DOHH2 (cell line): ENCODE measurements around the gene GAB3.

Source experiments
- CTCF ChIP-seq: fragments of 200-600 bp; sonication (generic); IDR thresholded peaks from one replicate; pipeline ENCODE4 v1.5.1; 2014; ENCODE audit warnings: antibody characterized with exemption, mild to moderate bottlenecking, low read depth, low read length; ENCODE audit not compliant: poor library complexity, severe bottlenecking
- EZH2phosphoT487 ChIP-seq: fragments of 200-600 bp; sonication (generic); IDR thresholded peaks from 2 replicates; pipeline ENCODE4 v1.6.1; 2017; ENCODE audit warnings: borderline replicate concordance, mild to moderate bottlenecking, antibody characterized with exemption, low read length, moderate library complexity, mixed read lengths

- no peak for TF ChIP-seq CTCF
- no peak for TF ChIP-seq EZH2phosphoT487
Measured at GRCh38 chrX:154785716-154786115, 34.8 kb upstream of the GAB3 start.
